Glutamatergic neuron (in vitro differentiated cells): ENCODE measurements around the gene LDLRAD4. TPM values are rescaled to one million over a fixed set of nuclear protein-coding genes. Genes with fewer than 3 reads are reported as not detected.
"Not testable (repeated sequence)": the region's sequence is repeated elsewhere in the genome, so short reads cannot be mapped to it uniquely, and the experiment has no call there.

Experiments
- DNase-seq: peaks from one replicate; pipeline ENCODE4 v3.0.0; 2022
- H3K27ac Mint-ChIP-seq: one replicate; pipeline ENCODE4 v1.8.0; 2020; ENCODE audit warnings: mild to moderate bottlenecking, mixed read lengths, inconsistent platforms; ENCODE audit not compliant: unreplicated experiment
- H3K27me3 Mint-ChIP-seq: one replicate; pipeline ENCODE4 v1.8.0; 2020; ENCODE audit warnings: mild to moderate bottlenecking, moderate library complexity, mixed read lengths, inconsistent platforms; ENCODE audit not compliant: unreplicated experiment
- H3K36me3 Mint-ChIP-seq: one replicate; pipeline ENCODE4 v1.8.0; 2020; ENCODE audit warnings: mild to moderate bottlenecking, mixed read lengths, inconsistent platforms; ENCODE audit not compliant: unreplicated experiment
- H3K4me1 Mint-ChIP-seq: one replicate; pipeline ENCODE4 v1.8.0; 2020; ENCODE audit warnings: mild to moderate bottlenecking, low read depth, mixed read lengths, inconsistent platforms; ENCODE audit not compliant: unreplicated experiment
- H3K4me3 Mint-ChIP-seq: one replicate; pipeline ENCODE4 v1.8.0; 2020; ENCODE audit warnings: mild to moderate bottlenecking, mixed read lengths, inconsistent platforms; ENCODE audit not compliant: unreplicated experiment
- H3K9me3 Mint-ChIP-seq: one replicate; pipeline ENCODE4 v1.8.0; 2020; ENCODE audit warnings: mild to moderate bottlenecking, moderate library complexity, mixed read lengths, inconsistent platforms; ENCODE audit not compliant: unreplicated experiment
- CTCF ChIP-seq: fragments of 200-600 bp; sonication (generic); IDR thresholded peaks from one replicate; pipeline ENCODE4 v1.5.0; 2021; ENCODE audit not compliant: partially characterized antibody, unreplicated experiment
- total RNA-seq: library from RNA; stranded (reverse); fragmentation: NEBNext Ultra II Directional; extraction: Animal tissue kit (Norgen Biotek cat#: 25700); gene quantifications from one replicate; pipeline ENCODE4 v1.2.1, GENCODE V29; 2021; ENCODE audit not compliant: unreplicated experiment

The LDLRAD4 gene
- total RNA-seq, 1 donor from 2014 or later: 0.29 TPM

GRCh38 chr18:13487237-13487636, 268.7 kb downstream of the LDLRAD4 start:
- H3K27me3 Mint-ChIP-seq: peaks cover 3% of the 10 kb centered on the region
- H3K36me3 Mint-ChIP-seq: peaks cover 5% of the 10 kb centered on the region
- H3K4me3 Mint-ChIP-seq: no peak overlapping the region
- no peak for DNase-seq
- no peak for TF ChIP-seq CTCF
- H3K4me1 Mint-ChIP-seq: peaks cover 4% of the 10 kb centered on the region
- peaks cover 2% of the 10 kb centered on the region for H3K9me3 Mint-ChIP-seq
- no peak overlapping the region for H3K27ac Mint-ChIP-seq

DNA sequence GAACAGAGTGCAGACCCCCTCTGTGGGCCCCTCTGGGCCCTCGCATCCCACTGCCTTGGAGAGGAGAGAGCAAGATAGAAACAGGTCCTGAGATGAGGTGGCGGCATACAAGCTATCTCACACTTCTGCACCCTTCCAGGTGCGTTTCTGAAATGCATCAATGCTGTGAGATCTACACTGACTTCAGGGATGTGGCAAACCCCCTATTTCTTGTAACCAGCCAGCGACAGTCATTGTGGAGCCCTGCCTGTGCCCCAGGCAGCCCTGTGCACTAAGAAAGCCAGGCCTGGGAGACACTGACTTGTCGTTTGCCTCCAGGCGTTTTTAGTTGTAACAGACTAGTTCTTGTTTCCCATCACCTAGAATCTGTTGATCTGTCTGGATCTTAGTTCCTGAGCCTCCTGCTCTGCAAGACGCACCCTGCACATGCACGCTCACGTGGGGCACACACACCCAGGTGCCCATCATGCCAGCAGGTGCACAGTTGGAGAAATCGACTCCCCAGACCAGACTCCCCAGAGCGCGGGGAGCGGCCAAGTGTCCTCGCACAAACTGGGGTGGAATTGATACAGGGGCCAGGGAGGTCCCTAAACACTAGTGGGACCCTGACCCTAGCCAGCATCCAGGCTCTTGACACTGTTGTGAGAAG, 269.8 kb downstream of the LDLRAD4 start:
- Mint-ChIP-seq H3K27ac (no peak overlapping the region), H3K4me1 (peaks cover 4% of the 10 kb centered on the region), H3K36me3 (peaks cover under 1% of the 10 kb centered on the region), H3K4me3 (no peak overlapping the region), H3K27me3 (peaks cover 3% of the 10 kb centered on the region), H3K9me3 (peaks cover 2% of the 10 kb centered on the region)
- no peak for TF ChIP-seq CTCF
- DNase-seq: no peak

- not testable (repeated sequence) for H3K27ac Mint-ChIP-seq, H3K9me3 Mint-ChIP-seq, H3K4me1 Mint-ChIP-seq, H3K27me3 Mint-ChIP-seq, DNase-seq, H3K4me3 Mint-ChIP-seq, H3K36me3 Mint-ChIP-seq
These were observed 270.7 kb downstream of the LDLRAD4 start for GRCh38 chr18:13489303-13489702.

DNA sequence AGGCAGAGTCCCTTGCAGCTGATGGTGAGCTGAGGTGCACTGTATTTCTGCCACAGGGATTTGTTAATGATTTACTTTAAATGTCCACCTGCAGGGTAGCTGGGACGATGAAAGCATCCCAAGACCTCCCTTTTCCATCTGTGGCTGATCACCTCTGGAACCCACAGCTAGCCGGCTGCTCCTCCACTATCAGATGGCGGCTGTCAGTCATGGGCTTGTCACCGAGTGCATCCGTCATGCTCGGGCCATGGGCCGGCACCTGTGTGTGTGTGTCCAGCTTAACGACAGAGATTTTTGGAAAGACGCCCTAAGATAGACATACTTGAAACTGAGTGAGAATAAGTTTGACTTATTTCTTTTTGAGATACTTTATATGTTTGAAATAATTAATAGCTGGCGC, 272.6 kb downstream of the LDLRAD4 start:
- H3K4me3 Mint-ChIP-seq: no peak overlapping the region
- H3K4me1 Mint-ChIP-seq: peaks cover 4% of the 10 kb centered on the region
- H3K9me3 Mint-ChIP-seq: no peaks in the 10 kb centered on the region
- H3K27ac Mint-ChIP-seq: no peak overlapping the region
- no peaks in the 10 kb centered on the region for H3K36me3 Mint-ChIP-seq
- no peak for TF ChIP-seq CTCF
- H3K27me3 Mint-ChIP-seq: peaks cover 5% of the 10 kb centered on the region
- no peak for DNase-seq

- Mint-ChIP-seq H3K27me3 (peaks cover 5% of the 10 kb centered on the region), H3K9me3 (no peaks in the 10 kb centered on the region), H3K36me3 (no peaks in the 10 kb centered on the region), H3K4me3 (no peak overlapping the region), H3K27ac (no peak overlapping the region), H3K4me1 (peaks cover 4% of the 10 kb centered on the region)
- no peak for DNase-seq
- TF ChIP-seq CTCF: no peak
These were observed 273.8 kb downstream of the LDLRAD4 start for GRCh38 chr18:13492314-13492713.
